Ascending aorta (tissue), 2 donors: ENCODE results near the gene PNRC1. TPM values are rescaled to one million over a fixed set of nuclear protein-coding genes. Genes with fewer than 3 reads are reported as not detected.

ENCODE experiments used
- DNase-seq, 2 donors: peaks; one replicate each; pipeline ENCODE4 v3.0.0-alpha.2; 2019; ENCODE audit warnings: low spot score in 2 of 2
- H3K27ac ChIP-seq, 2 donors: fragments of 200-600 bp; sonication (generic); one replicate each; pipeline ENCODE4 v1.5.1; 2016 to 2017; ENCODE audit warnings: mild to moderate bottlenecking in 1 of 2
- H3K27me3 ChIP-seq: fragments of 200-600 bp; sonication (generic); one replicate; pipeline ENCODE4 v1.5.1; 2017
- H3K36me3 ChIP-seq, 2 donors: fragments of 200-600 bp; sonication (generic); one replicate each; pipeline ENCODE4 v1.5.1; 2016
- H3K4me1 ChIP-seq, 2 donors: fragments of 200-600 bp; sonication (generic); one replicate each; pipeline ENCODE4 v1.5.1; 2016 to 2017; ENCODE audit warnings: mild to moderate bottlenecking in 1 of 2
- H3K4me3 ChIP-seq, 2 donors: fragments of 200-600 bp; sonication (generic); one replicate each; pipeline ENCODE4 v1.5.1; 2016 to 2017; ENCODE audit warnings: mild to moderate bottlenecking in 1 of 2
- H3K9me3 ChIP-seq, 2 donors: fragments of 200-600 bp; sonication (generic); one replicate each; pipeline ENCODE4 v1.5.1; 2016
- intact Hi-C: fragments of 100-400 bp; cut with DNase I; formaldehyde crosslinking; loops from one replicate; pipeline ENCODE4 v1.15.1; 2023
- total RNA-seq: library from RNA; depleted of rRNA; stranded (reverse); fragments of >200 nt; gene quantifications from one replicate; pipeline ENCODE4 v1.1.0, GENCODE V29; 2016
- TF ChIP-seq, protein P1 (sequence below), 3 experiments: fragments of 200-600 bp in 2 of 3; fragments of 450-650 bp in 1 of 3; sonication (generic) in 2 of 3; IDR thresholded peaks; one replicate each; pipeline ENCODE4 v1.5.1; 2016 to 2019; ENCODE audit warnings: antibody characterized with exemption in 3 of 3, mild to moderate bottlenecking in 1 of 3, moderate library complexity in 1 of 3

PNRC1 gene
- total RNA-seq, 1 donor from 2014 or later = 196 TPM

DNA sequence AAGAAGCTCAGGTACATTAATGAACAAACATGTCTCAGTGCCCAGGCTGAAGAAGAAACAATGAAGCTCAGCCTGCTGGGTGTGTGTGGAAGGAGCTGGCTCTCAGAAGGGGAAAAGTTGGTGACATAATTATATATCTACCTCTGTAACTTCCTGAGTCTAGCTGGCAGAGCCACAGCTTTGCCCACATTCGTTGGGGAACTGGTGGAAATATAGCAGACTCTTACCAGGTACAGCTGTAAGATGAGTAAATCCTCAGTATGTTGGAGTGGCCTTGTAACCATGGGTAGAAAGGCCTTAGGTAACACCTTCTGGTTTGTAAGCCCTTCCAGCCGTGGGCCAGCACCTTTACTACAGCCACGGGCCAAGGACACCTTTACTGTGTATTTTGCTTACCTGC, 29.9 kb upstream of the PNRC1 start:
- Histone ChIP-seq H3K4me1 (no peaks in the 10 kb centered on the region), H3K4me3 (no peak overlapping the region), H3K27ac (no peak overlapping the region), H3K27me3 (no peaks in the 10 kb centered on the region), H3K9me3 (no peaks in the 10 kb centered on the region), H3K36me3 (no peaks in the 10 kb centered on the region)
- DNase-seq = no peak
- intact Hi-C loops = no loop called here
- TF ChIP-seq, protein P1, sequence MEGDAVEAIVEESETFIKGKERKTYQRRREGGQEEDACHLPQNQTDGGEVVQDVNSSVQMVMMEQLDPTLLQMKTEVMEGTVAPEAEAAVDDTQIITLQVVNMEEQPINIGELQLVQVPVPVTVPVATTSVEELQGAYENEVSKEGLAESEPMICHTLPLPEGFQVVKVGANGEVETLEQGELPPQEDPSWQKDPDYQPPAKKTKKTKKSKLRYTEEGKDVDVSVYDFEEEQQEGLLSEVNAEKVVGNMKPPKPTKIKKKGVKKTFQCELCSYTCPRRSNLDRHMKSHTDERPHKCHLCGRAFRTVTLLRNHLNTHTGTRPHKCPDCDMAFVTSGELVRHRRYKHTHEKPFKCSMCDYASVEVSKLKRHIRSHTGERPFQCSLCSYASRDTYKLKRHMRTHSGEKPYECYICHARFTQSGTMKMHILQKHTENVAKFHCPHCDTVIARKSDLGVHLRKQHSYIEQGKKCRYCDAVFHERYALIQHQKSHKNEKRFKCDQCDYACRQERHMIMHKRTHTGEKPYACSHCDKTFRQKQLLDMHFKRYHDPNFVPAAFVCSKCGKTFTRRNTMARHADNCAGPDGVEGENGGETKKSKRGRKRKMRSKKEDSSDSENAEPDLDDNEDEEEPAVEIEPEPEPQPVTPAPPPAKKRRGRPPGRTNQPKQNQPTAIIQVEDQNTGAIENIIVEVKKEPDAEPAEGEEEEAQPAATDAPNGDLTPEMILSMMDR (IDR thresholded peaks at IDR 0.05) = no peak

DNA sequence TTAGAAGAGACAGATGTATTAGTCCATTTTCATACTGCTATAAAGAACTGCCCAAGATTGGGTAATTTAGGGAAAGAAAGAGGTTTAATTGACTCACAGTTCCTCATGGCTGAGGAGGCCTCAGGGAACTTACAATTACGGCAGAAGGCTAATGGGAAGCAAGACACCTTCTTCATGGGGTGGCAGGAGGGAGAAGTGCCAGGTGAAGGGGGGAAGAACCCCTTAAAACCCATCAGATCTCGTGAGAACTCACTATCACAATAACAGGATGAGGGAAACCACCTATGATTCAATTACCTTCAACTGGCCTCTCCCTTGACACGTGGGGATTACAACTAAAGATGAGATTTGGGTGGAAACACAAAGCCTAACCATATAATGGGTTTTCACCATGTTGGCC, 28.9 kb upstream of the PNRC1 start:
- no peak overlapping the region for H3K4me3 ChIP-seq
- no peak overlapping the region for H3K27ac ChIP-seq
- no peak for DNase-seq
- H3K36me3 ChIP-seq = no peaks in the 10 kb centered on the region
- intact Hi-C loops = no loop called here
- H3K27me3 ChIP-seq = no peaks in the 10 kb centered on the region
- no peaks in the 10 kb centered on the region for H3K4me1 ChIP-seq
- TF ChIP-seq, protein P1 (IDR thresholded peaks at IDR 0.05) = no peak
- peaks cover 0 to 3% of the 10 kb centered on the region in 2 donors for H3K9me3 ChIP-seq

DNA sequence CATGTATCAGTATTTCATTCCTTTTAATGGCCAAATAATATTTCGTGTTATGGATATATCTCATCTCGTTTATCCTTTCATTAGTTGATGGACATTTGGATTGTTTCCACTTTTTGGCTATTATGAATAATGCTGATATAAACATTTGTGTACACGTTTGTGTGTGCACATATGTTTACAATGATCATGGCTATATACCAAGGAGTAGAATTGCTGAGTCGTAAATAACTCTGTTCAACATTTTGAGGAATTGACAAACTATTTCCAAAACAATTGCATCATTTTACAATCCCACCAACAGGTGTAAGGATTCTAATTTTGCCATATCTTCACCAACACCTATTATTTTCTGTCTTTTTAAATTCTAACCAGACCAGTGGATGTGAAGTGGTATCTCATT, 26.3 kb upstream of the PNRC1 start:
- Histone ChIP-seq H3K27me3 (no peaks in the 10 kb centered on the region), H3K4me3 (no peak overlapping the region), H3K9me3 (peaks cover 0 to 3% of the 10 kb centered on the region in 2 donors), H3K27ac (no peak overlapping the region), H3K36me3 (no peaks in the 10 kb centered on the region), H3K4me1 (no peaks in the 10 kb centered on the region)
- TF ChIP-seq, protein P1 (IDR thresholded peaks at IDR 0.05) = no peak
- intact Hi-C loops = no loop called here
- DNase-seq = no peak

DNA sequence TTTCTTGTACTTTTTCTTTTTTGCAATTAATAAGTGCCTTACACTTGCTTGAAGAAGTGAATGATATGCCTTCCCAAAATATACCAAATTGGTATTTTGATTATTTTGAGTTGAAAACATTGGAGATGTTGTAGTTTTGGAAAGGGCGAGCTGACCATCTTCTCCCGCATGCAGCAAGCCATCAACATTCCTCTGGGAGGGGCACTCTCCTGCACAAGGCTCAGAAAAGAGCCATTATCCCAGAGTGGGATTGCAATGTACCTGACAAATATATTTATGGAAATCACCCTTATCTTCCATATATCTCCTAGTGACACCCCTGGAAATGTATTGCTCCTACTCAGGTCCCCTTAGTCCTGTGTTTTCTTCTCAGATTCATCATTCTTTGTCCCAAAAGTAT, 22.8 kb upstream of the PNRC1 start:
- H3K9me3 ChIP-seq = peaks cover 0 to 3% of the 10 kb centered on the region in 2 donors
- TF ChIP-seq, protein P1 (IDR thresholded peaks at IDR 0.05) = no peak
- intact Hi-C loops = no loop called here
- no peak overlapping the region for H3K4me3 ChIP-seq
- no peaks in the 10 kb centered on the region for H3K4me1 ChIP-seq
- DNase-seq = no peak
- H3K27ac ChIP-seq = no peak overlapping the region
- no peaks in the 10 kb centered on the region for H3K36me3 ChIP-seq
- H3K27me3 ChIP-seq = no peaks in the 10 kb centered on the region

DNA sequence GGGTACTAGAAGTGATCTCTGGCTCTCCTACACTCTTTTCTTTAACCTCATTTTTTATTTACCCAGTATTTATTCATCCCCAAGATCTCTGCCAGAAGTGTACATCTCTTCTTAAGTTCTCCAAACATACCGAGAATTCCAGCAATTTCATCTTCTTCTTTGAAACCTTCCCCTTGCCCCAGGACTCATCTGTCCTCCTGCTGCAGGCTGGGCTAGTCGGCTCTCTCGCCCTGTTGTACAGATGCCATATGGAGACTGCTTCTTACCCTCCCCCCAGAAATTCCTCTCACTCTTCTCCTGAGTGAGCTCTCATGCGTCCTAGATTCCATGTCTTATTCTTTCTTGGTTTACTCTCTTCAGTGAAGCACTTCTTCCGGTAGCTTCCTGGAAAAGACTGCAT, 21.9 kb upstream of the PNRC1 start:
- DNase-seq = peak in 1 of 2 donors; percentile 1
- no peak overlapping the region for H3K4me3 ChIP-seq
- no peaks in the 10 kb centered on the region for H3K27me3 ChIP-seq
- H3K4me1 ChIP-seq = no peaks in the 10 kb centered on the region
- peaks cover 0 to 3% of the 10 kb centered on the region in 2 donors for H3K9me3 ChIP-seq
- TF ChIP-seq, protein P1 (IDR thresholded peaks at IDR 0.05) = no peak
- intact Hi-C loops = no loop called here
- H3K27ac ChIP-seq = no peak overlapping the region
- no peaks in the 10 kb centered on the region for H3K36me3 ChIP-seq

DNA sequence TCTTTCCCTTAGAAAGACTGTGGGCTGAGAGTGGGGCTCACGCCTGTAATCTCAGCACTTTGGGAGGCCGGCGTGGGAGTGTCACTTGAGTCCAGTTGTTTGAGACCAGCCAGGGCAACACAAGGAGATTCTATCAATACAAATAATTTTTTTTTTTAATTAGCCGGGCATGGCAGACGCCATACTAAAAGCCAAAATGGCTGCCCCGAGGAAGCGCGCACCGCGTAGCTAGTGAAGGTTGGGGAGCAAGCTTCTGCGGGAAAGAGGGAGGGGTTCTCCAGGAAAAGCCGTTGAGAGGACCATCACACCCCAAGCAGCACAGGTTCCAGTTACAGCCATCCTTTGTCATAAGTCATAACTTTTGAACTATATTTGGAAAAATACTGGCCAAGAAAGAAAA, 21.3 kb upstream of the PNRC1 start:
- DNase-seq = peak in 1 of 2 donors; percentile 41
- H3K4me3 ChIP-seq = no peak overlapping the region
- intact Hi-C loops = no loop called here
- TF ChIP-seq, protein P1 (IDR thresholded peaks at IDR 0.05) = no peak
- H3K36me3 ChIP-seq = no peaks in the 10 kb centered on the region
- H3K4me1 ChIP-seq = no peaks in the 10 kb centered on the region
- H3K27me3 ChIP-seq = no peaks in the 10 kb centered on the region
- H3K9me3 ChIP-seq = peaks cover 0 to 3% of the 10 kb centered on the region in 2 donors
- H3K27ac ChIP-seq = no peak overlapping the region
